GM21423 (cell line): ENCODE data around the gene PLA2G4C.

Source experiments
- ATAC-seq: cut with Tn5 transposase; IDR thresholded peaks from one replicate; pipeline ENCODE4 v1.9.1; 2021; ENCODE audit warnings: mild to moderate bottlenecking, moderate library complexity; ENCODE audit not compliant: unreplicated experiment

PLA2G4C gene

GRCh38 chr19:48000846-48001245 is 109.8 kb downstream of the PLA2G4C start:
- ATAC-seq: no peak

- ATAC-seq: no peak
These were observed 111.8 kb downstream of the PLA2G4C start for GRCh38 chr19:47998800-47999199.
